Measurements from ENCODE around the gene SENP7.

Gene SENP7

GRCh38 chr3:101423984-101424888, 88.8 kb downstream of the SENP7 start:
- H3K4me1 ChIP-seq (ENCODE audit: control insufficient read depth, low read depth, low read length) = no peaks in the 10 kb centered on the region
- H4K5ac ChIP-seq (ENCODE audit: low read length) = no peak overlapping the region
- no peak overlapping the region for H2BK120ac ChIP-seq (ENCODE audit: low read depth, low read length)
- no peaks in the 10 kb centered on the region for H3K79me2 ChIP-seq (ENCODE audit: control insufficient read depth, insufficient read depth, low read length)
- no peak overlapping the region for H3K56ac ChIP-seq (ENCODE audit: low read length)
- no peak overlapping the region for H4K8ac ChIP-seq (ENCODE audit: low read depth, low read length)
- no peak overlapping the region for H2BK15ac ChIP-seq (replicated peaks; ENCODE audit: low read depth)
- no peaks in the 10 kb centered on the region for H3K36me3 ChIP-seq (ENCODE audit: control insufficient read depth, insufficient read depth, low read length)
- no CpG with 5 or more reads among the region's 11 CpGs for WGBS (ENCODE audit: extremely low coverage, insufficient coverage, low lambda C conversion rate)
- H3K9ac ChIP-seq (ENCODE audit: low read length) = no peak overlapping the region
- no peak overlapping the region for H3K4me3 ChIP-seq (ENCODE audit: low read length)
- H3K79me1 ChIP-seq (ENCODE audit: low read length) = peaks cover 4% of the 10 kb centered on the region
- DNase-seq = no peak
- H3K4me2 ChIP-seq (ENCODE audit: low read length) = no peak overlapping the region
- no peak overlapping the region for H3K27ac ChIP-seq (ENCODE audit: low read depth, low read length)
- no peak overlapping the region for H3K23ac ChIP-seq (ENCODE audit: low read length)
- H2AK5ac ChIP-seq (ENCODE audit: low read length) = no peak overlapping the region
- no peak overlapping the region for H3K18ac ChIP-seq (ENCODE audit: low read length)
- no peak overlapping the region for H3K4ac ChIP-seq (ENCODE audit: low read depth, low read length)
- H3K27me3 ChIP-seq (ENCODE audit: insufficient read depth, low read length, poor library complexity) = no peaks in the 10 kb centered on the region
- no peak overlapping the region for H2BK5ac ChIP-seq (ENCODE audit: low read length)

DNA sequence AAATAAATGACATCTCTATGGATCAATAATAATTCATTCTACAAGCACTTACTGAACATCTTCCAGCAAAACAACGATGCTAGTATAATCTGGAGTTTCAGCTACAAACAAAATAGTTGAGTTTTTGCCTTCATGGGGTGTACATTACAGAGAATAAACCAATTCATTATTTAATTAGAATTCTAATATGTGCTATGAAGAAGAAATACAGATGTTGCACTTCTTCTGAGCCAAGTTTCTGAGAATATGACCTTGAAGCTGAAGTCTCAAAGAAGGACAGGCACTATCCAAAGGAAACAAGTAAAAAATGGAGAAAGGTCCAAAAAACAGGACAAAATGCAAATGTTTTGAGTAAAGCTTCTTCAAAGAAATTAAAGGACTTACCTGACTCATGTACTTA, 94.2 kb downstream of the SENP7 start:
- H3K4me2 ChIP-seq (ENCODE audit: low read length) = no peak overlapping the region
- H3K4me1 ChIP-seq (ENCODE audit: control insufficient read depth, low read depth, low read length) = no peaks in the 10 kb centered on the region
- no peaks in the 10 kb centered on the region for H3K27me3 ChIP-seq (ENCODE audit: insufficient read depth, low read length, poor library complexity)
- H3K79me1 ChIP-seq (ENCODE audit: low read length) = no peaks in the 10 kb centered on the region
- WGBS (ENCODE audit: extremely low coverage, insufficient coverage, low lambda C conversion rate) = no CpG with 5 or more reads among the region's 1 CpG
- H2AK5ac ChIP-seq (ENCODE audit: low read length) = no peak overlapping the region
- H3K36me3 ChIP-seq (ENCODE audit: control insufficient read depth, insufficient read depth, low read length) = no peaks in the 10 kb centered on the region
- H3K9ac ChIP-seq (ENCODE audit: low read length) = no peak overlapping the region
- no peak overlapping the region for H3K4ac ChIP-seq (ENCODE audit: low read depth, low read length)
- H4K8ac ChIP-seq (ENCODE audit: low read depth, low read length) = no peak overlapping the region
- no peak overlapping the region for H3K56ac ChIP-seq (ENCODE audit: low read length)
- no peak overlapping the region for H3K23ac ChIP-seq (ENCODE audit: low read length)
- H4K5ac ChIP-seq (ENCODE audit: low read length) = no peak overlapping the region
- H2BK15ac ChIP-seq (replicated peaks; ENCODE audit: low read depth) = no peak overlapping the region
- no peak overlapping the region for H2BK5ac ChIP-seq (ENCODE audit: low read length)
- no peak overlapping the region for H2BK120ac ChIP-seq (ENCODE audit: low read depth, low read length)
- no peak overlapping the region for H3K4me3 ChIP-seq (ENCODE audit: low read length)
- DNase-seq = no peak
- no peaks in the 10 kb centered on the region for H3K79me2 ChIP-seq (ENCODE audit: control insufficient read depth, insufficient read depth, low read length)
- H3K18ac ChIP-seq (ENCODE audit: low read length) = no peak overlapping the region
- no peak overlapping the region for H3K27ac ChIP-seq (ENCODE audit: low read depth, low read length)

DNA sequence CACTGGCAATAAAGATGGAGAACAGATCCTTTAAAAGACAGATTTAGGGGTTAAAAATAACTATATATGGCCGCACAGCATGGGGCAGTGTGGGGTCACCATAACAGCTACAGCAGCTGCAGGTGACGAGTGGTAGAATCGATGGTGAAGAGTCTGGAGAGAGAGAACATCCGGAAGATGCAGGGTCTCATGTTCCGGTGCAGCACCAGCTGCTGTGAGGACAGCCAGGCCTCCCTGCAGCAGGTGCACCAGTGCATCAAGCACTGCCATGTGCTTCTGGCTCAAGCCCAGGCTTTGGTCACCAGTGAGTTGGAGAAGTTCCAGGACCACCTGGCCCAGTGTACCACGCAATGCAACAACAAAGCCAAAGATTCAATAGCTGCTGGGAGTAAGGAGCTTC, 98.9 kb downstream of the SENP7 start:
- Histone ChIP-seq H4K8ac (ENCODE audit: low read depth, low read length) (no peak overlapping the region), H3K79me2 (ENCODE audit: control insufficient read depth, insufficient read depth, low read length) (no peaks in the 10 kb centered on the region), H3K79me1 (ENCODE audit: low read length) (no peaks in the 10 kb centered on the region), H3K27me3 (ENCODE audit: insufficient read depth, low read length, poor library complexity) (no peaks in the 10 kb centered on the region), H3K23ac (ENCODE audit: low read length) (no peak overlapping the region), H3K4me3 (ENCODE audit: low read length) (no peak overlapping the region), H3K4ac (ENCODE audit: low read depth, low read length) (no peak overlapping the region), H3K4me2 (ENCODE audit: low read length) (no peak overlapping the region), H3K9ac (ENCODE audit: low read length) (no peak overlapping the region), H3K36me3 (ENCODE audit: control insufficient read depth, insufficient read depth, low read length) (no peaks in the 10 kb centered on the region), H2BK15ac (replicated peaks; ENCODE audit: low read depth) (no peak overlapping the region), H3K4me1 (ENCODE audit: control insufficient read depth, low read depth, low read length) (no peaks in the 10 kb centered on the region), H3K18ac (ENCODE audit: low read length) (no peak overlapping the region), H2BK5ac (ENCODE audit: low read length) (no peak overlapping the region), H2BK120ac (ENCODE audit: low read depth, low read length) (no peak overlapping the region), H4K5ac (ENCODE audit: low read length) (no peak overlapping the region), H2AK5ac (ENCODE audit: low read length) (no peak overlapping the region), H3K27ac (ENCODE audit: low read depth, low read length) (no peak overlapping the region), H3K56ac (ENCODE audit: low read length) (no peak overlapping the region)
- DNase-seq = no peak
- WGBS (ENCODE audit: extremely low coverage, insufficient coverage, low lambda C conversion rate) = no CpG with 5 or more reads among the region's 6 CpGs

GRCh38 chr3:101413656-101414055, 99.4 kb downstream of the SENP7 start:
- no CpG with 5 or more reads among the region's 2 CpGs for WGBS (ENCODE audit: extremely low coverage, insufficient coverage, low lambda C conversion rate)

GRCh38 chr3:101391413-101391950, 121.5 kb downstream of the SENP7 start:
- Histone ChIP-seq H3K27me3 (ENCODE audit: insufficient read depth, low read length, poor library complexity) (no peaks in the 10 kb centered on the region), H2BK5ac (ENCODE audit: low read length) (no peak overlapping the region), H3K79me1 (ENCODE audit: low read length) (peaks cover 3% of the 10 kb centered on the region), H3K4me2 (ENCODE audit: low read length) (no peak overlapping the region), H3K36me3 (ENCODE audit: control insufficient read depth, insufficient read depth, low read length) (no peaks in the 10 kb centered on the region), H3K27ac (ENCODE audit: low read depth, low read length) (no peak overlapping the region), H3K4ac (ENCODE audit: low read depth, low read length) (no peak overlapping the region), H3K4me3 (ENCODE audit: low read length) (no peak overlapping the region), H3K23ac (ENCODE audit: low read length) (no peak overlapping the region), H3K9ac (ENCODE audit: low read length) (no peak overlapping the region), H2BK15ac (replicated peaks; ENCODE audit: low read depth) (no peak overlapping the region), H2BK120ac (ENCODE audit: low read depth, low read length) (no peak overlapping the region), H2AK5ac (ENCODE audit: low read length) (no peak overlapping the region), H3K4me1 (ENCODE audit: control insufficient read depth, low read depth, low read length) (no peaks in the 10 kb centered on the region), H4K8ac (ENCODE audit: low read depth, low read length) (no peak overlapping the region), H4K5ac (ENCODE audit: low read length) (no peak overlapping the region), H3K56ac (ENCODE audit: low read length) (no peak overlapping the region), H3K79me2 (ENCODE audit: control insufficient read depth, insufficient read depth, low read length) (no peaks in the 10 kb centered on the region), H3K18ac (ENCODE audit: low read length) (no peak overlapping the region)
- no peak for DNase-seq
- WGBS (ENCODE audit: extremely low coverage, insufficient coverage, low lambda C conversion rate) = no CpG with 5 or more reads among the region's 1 CpG

More at GRCh38 chr3:101413656-101414055, 99.4 kb downstream of the SENP7 start:
- no peak overlapping the region for H3K27ac ChIP-seq (ENCODE audit: low read depth, low read length)
- no peak overlapping the region for H2BK5ac ChIP-seq (ENCODE audit: low read length)
- no peak overlapping the region for H4K8ac ChIP-seq (ENCODE audit: low read depth, low read length)
- no peak overlapping the region for H3K4me3 ChIP-seq (ENCODE audit: low read length)
- H3K4ac ChIP-seq (ENCODE audit: low read depth, low read length) = no peak overlapping the region
- no peak overlapping the region for H2BK15ac ChIP-seq (replicated peaks; ENCODE audit: low read depth)
- no peak overlapping the region for H3K56ac ChIP-seq (ENCODE audit: low read length)
- no peaks in the 10 kb centered on the region for H3K36me3 ChIP-seq (ENCODE audit: control insufficient read depth, insufficient read depth, low read length)
- H4K5ac ChIP-seq (ENCODE audit: low read length) = no peak overlapping the region
- H2AK5ac ChIP-seq (ENCODE audit: low read length) = no peak overlapping the region
- H3K18ac ChIP-seq (ENCODE audit: low read length) = no peak overlapping the region
- no peak overlapping the region for H3K4me2 ChIP-seq (ENCODE audit: low read length)
- no peak overlapping the region for H3K23ac ChIP-seq (ENCODE audit: low read length)
- H3K79me2 ChIP-seq (ENCODE audit: control insufficient read depth, insufficient read depth, low read length) = no peaks in the 10 kb centered on the region
- DNase-seq = no peak
- H3K27me3 ChIP-seq (ENCODE audit: insufficient read depth, low read length, poor library complexity) = no peaks in the 10 kb centered on the region
- H3K4me1 ChIP-seq (ENCODE audit: control insufficient read depth, low read depth, low read length) = no peaks in the 10 kb centered on the region
- H3K79me1 ChIP-seq (ENCODE audit: low read length) = no peaks in the 10 kb centered on the region
- no peak overlapping the region for H2BK120ac ChIP-seq (ENCODE audit: low read depth, low read length)
- H3K9ac ChIP-seq (ENCODE audit: low read length) = no peak overlapping the region
